OCI-LY1 (cell line): Measurements from ENCODE around the gene KIAA1328.

Experiments
- H2AFZ ChIP-seq: fragments of 200-600 bp; sonication (generic), shearing (Covaris generic); 2 replicates; pipeline ENCODE4 v1.6.0; 2014; ENCODE audit warnings: antibody characterized with exemption, mild to moderate bottlenecking, low read length
- H3F3A ChIP-seq: fragments of 200-600 bp; sonication (generic), shearing (Covaris generic); 2 replicates; pipeline ENCODE4 v1.6.0; 2014; ENCODE audit warnings: mild to moderate bottlenecking, antibody characterized with exemption, low read length, moderate library complexity; ENCODE audit not compliant: insufficient read depth
- H3K27ac ChIP-seq: fragments of 200-600 bp; sonication (generic); 2 replicates; pipeline ENCODE4 v1.5.1; 2014; ENCODE audit warnings: low read length, mixed run types, mild to moderate bottlenecking, low read depth; ENCODE audit not compliant: poor library complexity, severe bottlenecking
- H3K27me3 ChIP-seq: fragments of 200-600 bp; sonication (generic); 2 replicates; pipeline ENCODE4 v1.6.0; 2014; ENCODE audit warnings: antibody characterized with exemption, mild to moderate bottlenecking, low read length, moderate library complexity; ENCODE audit not compliant: insufficient read depth
- H3K36me3 ChIP-seq: fragments of 200-600 bp; sonication (generic); 2 replicates; pipeline ENCODE4 v1.6.1; 2014; ENCODE audit warnings: mild to moderate bottlenecking, antibody characterized with exemption, low read length, moderate library complexity, mixed read lengths; ENCODE audit not compliant: insufficient read depth
- H3K4me1 ChIP-seq: fragments of 200-600 bp; sonication (generic); 2 replicates; pipeline ENCODE4 v1.5.1; 2014; ENCODE audit warnings: mild to moderate bottlenecking, low read length, moderate library complexity; ENCODE audit not compliant: insufficient read depth, severe bottlenecking
- H3K4me2 ChIP-seq: fragments of 200-600 bp; sonication (generic), shearing (Covaris generic); 2 replicates; pipeline ENCODE4 v1.6.1; 2014; ENCODE audit warnings: low read length
- H3K4me3 ChIP-seq: fragments of 200-600 bp; sonication (generic); 2 replicates; pipeline ENCODE4 v1.5.1; 2014; ENCODE audit warnings: low read length, low read depth, mild to moderate bottlenecking, mixed read lengths; ENCODE audit not compliant: poor library complexity, severe bottlenecking
- H3K79me2 ChIP-seq: fragments of 200-600 bp; shearing (Covaris generic); 2 replicates; pipeline ENCODE4 v1.6.1; 2016; ENCODE audit warnings: mixed run types, low read length, mixed read lengths; ENCODE audit not compliant: insufficient read depth
- H3K9ac ChIP-seq: fragments of 200-600 bp; sonication (generic), shearing (Covaris generic); 2 replicates; pipeline ENCODE4 v1.6.1; 2014; ENCODE audit warnings: mild to moderate bottlenecking, low read length, mixed read lengths
- H3K9me2 ChIP-seq: fragments of 200-600 bp; sonication (generic), shearing (Covaris generic); 2 replicates; pipeline ENCODE4 v1.6.1; 2014; ENCODE audit warnings: low read depth, mild to moderate bottlenecking, low read length, mixed read lengths
- H3K9me3 ChIP-seq: fragments of 200-600 bp; shearing (Covaris generic); 2 replicates; pipeline ENCODE4 v1.6.1; 2014; ENCODE audit warnings: low read length, mixed read lengths
- H4K20me1 ChIP-seq: fragments of 200-600 bp; sonication (generic), shearing (Covaris generic); 2 replicates; pipeline ENCODE4 v1.6.0; 2016; ENCODE audit warnings: mild to moderate bottlenecking, low read length; ENCODE audit not compliant: insufficient read depth
- EZH2 ChIP-seq: fragments of 200-600 bp; sonication (generic), shearing (Covaris generic); IDR thresholded peaks from 2 replicates; pipeline ENCODE4 v1.8.0; 2017; ENCODE audit warnings: borderline replicate concordance, mixed run types, mild to moderate bottlenecking, antibody characterized with exemption, low read length, moderate library complexity, mixed read lengths
- TF ChIP-seq, protein P1 (sequence below): fragments of 200-600 bp; sonication (generic), shearing (Covaris generic); IDR thresholded peaks from 2 replicates; pipeline ENCODE4 v1.5.1; 2017; ENCODE audit warnings: mild to moderate bottlenecking, antibody characterized with exemption, low read length, moderate library complexity, mixed read lengths

The KIAA1328 gene

DNA sequence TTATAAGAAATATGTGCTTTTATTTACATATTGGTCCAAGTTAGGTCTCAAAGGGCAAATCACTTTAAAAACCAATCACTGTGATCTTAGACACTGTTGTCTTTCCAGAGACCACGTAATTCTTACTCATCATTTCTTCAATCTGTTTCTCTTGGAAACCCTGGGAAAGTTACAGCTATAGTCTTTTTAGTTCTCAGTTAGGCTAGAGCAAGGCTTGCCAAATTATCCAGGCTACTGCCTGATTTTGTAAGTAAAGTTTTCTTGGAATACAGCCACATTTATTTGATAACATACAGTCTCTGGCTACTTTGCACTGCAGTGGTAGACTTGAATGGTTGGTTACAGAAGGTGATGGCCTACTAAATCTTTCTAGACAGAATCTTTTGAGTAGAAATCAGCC lies 106.0 kb downstream of the KIAA1328 start:
- no peaks in the 10 kb centered on the region for H3F3A ChIP-seq
- TF ChIP-seq, protein P1, sequence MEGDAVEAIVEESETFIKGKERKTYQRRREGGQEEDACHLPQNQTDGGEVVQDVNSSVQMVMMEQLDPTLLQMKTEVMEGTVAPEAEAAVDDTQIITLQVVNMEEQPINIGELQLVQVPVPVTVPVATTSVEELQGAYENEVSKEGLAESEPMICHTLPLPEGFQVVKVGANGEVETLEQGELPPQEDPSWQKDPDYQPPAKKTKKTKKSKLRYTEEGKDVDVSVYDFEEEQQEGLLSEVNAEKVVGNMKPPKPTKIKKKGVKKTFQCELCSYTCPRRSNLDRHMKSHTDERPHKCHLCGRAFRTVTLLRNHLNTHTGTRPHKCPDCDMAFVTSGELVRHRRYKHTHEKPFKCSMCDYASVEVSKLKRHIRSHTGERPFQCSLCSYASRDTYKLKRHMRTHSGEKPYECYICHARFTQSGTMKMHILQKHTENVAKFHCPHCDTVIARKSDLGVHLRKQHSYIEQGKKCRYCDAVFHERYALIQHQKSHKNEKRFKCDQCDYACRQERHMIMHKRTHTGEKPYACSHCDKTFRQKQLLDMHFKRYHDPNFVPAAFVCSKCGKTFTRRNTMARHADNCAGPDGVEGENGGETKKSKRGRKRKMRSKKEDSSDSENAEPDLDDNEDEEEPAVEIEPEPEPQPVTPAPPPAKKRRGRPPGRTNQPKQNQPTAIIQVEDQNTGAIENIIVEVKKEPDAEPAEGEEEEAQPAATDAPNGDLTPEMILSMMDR, result no peak
- no peak for TF ChIP-seq EZH2
- no peaks in the 10 kb centered on the region for H3K9me2 ChIP-seq
- no peaks in the 10 kb centered on the region for H3K4me1 ChIP-seq
- no peaks in the 10 kb centered on the region for H3K79me2 ChIP-seq
- no peak overlapping the region for H3K27ac ChIP-seq
- no peaks in the 10 kb centered on the region for H4K20me1 ChIP-seq
- no peaks in the 10 kb centered on the region for H3K36me3 ChIP-seq
- H3K4me2 ChIP-seq, result no peak overlapping the region
- H3K9ac ChIP-seq, result no peak overlapping the region
- no peak overlapping the region for H3K4me3 ChIP-seq
- no peaks in the 10 kb centered on the region for H3K9me3 ChIP-seq
- no peak overlapping the region for H2AFZ ChIP-seq
- H3K27me3 ChIP-seq, result no peaks in the 10 kb centered on the region

DNA sequence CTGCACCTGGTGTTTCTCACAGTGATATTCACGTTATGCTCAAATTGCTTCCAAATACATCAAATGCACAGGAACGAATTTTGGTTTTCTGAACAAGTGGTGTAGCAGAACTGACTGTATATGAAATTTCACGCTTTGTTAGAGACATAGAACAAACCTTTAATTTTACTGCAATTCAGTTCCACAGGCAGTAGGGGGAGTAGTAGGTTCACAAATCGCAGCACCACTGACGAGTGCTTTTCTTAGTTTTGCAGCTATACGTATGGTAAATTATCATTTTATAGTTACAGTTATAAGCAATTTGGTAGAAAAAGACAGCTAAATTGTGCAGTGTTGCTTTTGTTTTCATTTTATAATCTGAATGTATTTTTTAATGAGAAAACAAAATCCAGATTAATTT lies 113.3 kb downstream of the KIAA1328 start:
- H3K9me2 ChIP-seq, result no peaks in the 10 kb centered on the region
- H3K4me2 ChIP-seq, result no peak overlapping the region
- H3K9ac ChIP-seq, result no peak overlapping the region
- no peak overlapping the region for H3K4me3 ChIP-seq
- H3K4me1 ChIP-seq, result no peaks in the 10 kb centered on the region
- H3K27ac ChIP-seq, result no peak overlapping the region
- H3K9me3 ChIP-seq, result no peaks in the 10 kb centered on the region
- H3K36me3 ChIP-seq, result no peaks in the 10 kb centered on the region
- no peaks in the 10 kb centered on the region for H3F3A ChIP-seq
- TF ChIP-seq EZH2, result no peak
- TF ChIP-seq, protein P1, result peak; percentile 87
- no peaks in the 10 kb centered on the region for H4K20me1 ChIP-seq
- no peaks in the 10 kb centered on the region for H3K27me3 ChIP-seq
- H3K79me2 ChIP-seq, result no peaks in the 10 kb centered on the region
- H2AFZ ChIP-seq, result no peak overlapping the region

DNA sequence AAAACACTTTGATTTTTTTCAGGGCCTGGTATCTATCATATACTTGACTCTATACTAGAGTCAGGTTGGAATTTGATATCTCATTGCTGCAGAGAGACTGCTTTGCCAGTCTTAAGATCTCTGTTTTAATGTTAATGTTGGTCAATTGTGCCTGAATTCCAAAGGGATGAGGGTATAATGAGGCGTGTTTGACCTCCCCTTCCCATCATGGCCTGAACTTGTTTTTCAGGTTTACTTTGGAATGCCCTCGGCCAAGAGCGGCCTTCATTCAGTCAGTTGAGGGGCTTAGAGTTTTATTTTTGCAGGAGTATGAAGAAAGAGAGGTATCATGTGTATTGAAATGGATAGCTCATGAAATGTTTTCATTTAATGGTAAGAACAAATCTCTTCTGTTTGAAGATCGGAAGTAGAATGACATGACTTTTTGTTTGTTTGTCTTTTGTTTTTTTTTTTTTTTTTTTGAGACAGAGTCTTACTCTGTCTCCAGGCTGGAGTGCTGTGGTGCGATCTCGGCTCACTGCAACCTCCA lies 119.0 kb downstream of the KIAA1328 start:
- H3F3A ChIP-seq, result no peaks in the 10 kb centered on the region
- H3K27me3 ChIP-seq, result no peaks in the 10 kb centered on the region
- no peaks in the 10 kb centered on the region for H4K20me1 ChIP-seq
- no peak overlapping the region for H3K4me2 ChIP-seq
- H2AFZ ChIP-seq, result no peak overlapping the region
- no peaks in the 10 kb centered on the region for H3K9me3 ChIP-seq
- TF ChIP-seq EZH2, result no peak
- TF ChIP-seq, protein P1, result no peak
- H3K9me2 ChIP-seq, result no peaks in the 10 kb centered on the region
- H3K79me2 ChIP-seq, result no peaks in the 10 kb centered on the region
- no peak overlapping the region for H3K4me3 ChIP-seq
- no peaks in the 10 kb centered on the region for H3K4me1 ChIP-seq
- no peaks in the 10 kb centered on the region for H3K36me3 ChIP-seq
- no peak overlapping the region for H3K9ac ChIP-seq
- no peak overlapping the region for H3K27ac ChIP-seq
